T-helper 1 cell treated with Interleukin-12 subunit alpha and Interleukin-12 subunit beta and Interleukin-4 antibody, amounts not matched to agents 30 μg/mL and 1 μg/mL, for 36 hours (primary cell): ENCODE measurements around the gene CFTR.
"Not testable (repeated sequence)": the region's sequence is repeated elsewhere in the genome, so short reads cannot be mapped to it uniquely, and the experiment has no call there.

Experiments used
- H3K27ac Mint-ChIP-seq: one replicate; pipeline ENCODE4 v1.8.0; 2021; ENCODE audit warnings: mild to moderate bottlenecking, mixed read lengths
- H3K27me3 Mint-ChIP-seq: one replicate; pipeline ENCODE4 v1.8.0; 2021; ENCODE audit warnings: low read depth, mixed read lengths
- H3K36me3 Mint-ChIP-seq: one replicate; pipeline ENCODE4 v1.8.0; 2021; ENCODE audit warnings: low read depth, mixed read lengths
- H3K4me1 Mint-ChIP-seq: one replicate; pipeline ENCODE4 v1.8.0; 2021; ENCODE audit warnings: low read depth, mixed read lengths
- H3K4me3 Mint-ChIP-seq: one replicate; pipeline ENCODE4 v1.8.0; 2021; ENCODE audit warnings: mild to moderate bottlenecking, moderate library complexity, mixed read lengths
- H3K9me3 Mint-ChIP-seq: one replicate; pipeline ENCODE4 v1.8.0; 2021; ENCODE audit warnings: mixed read lengths

CFTR gene

GRCh38 chr7:117688126-117688525 lies 208.3 kb downstream of the CFTR start:
- Mint-ChIP-seq H3K4me1 (no peaks in the 10 kb centered on the region), H3K27me3 (no peaks in the 10 kb centered on the region), H3K27ac (no peak overlapping the region), H3K9me3 (no peaks in the 10 kb centered on the region), H3K36me3 (no peaks in the 10 kb centered on the region), H3K4me3 (no peak overlapping the region)

- H3K27me3 Mint-ChIP-seq = no peaks in the 10 kb centered on the region
- H3K36me3 Mint-ChIP-seq = no peaks in the 10 kb centered on the region
- H3K9me3 Mint-ChIP-seq = no peaks in the 10 kb centered on the region
- no peak overlapping the region for H3K27ac Mint-ChIP-seq
- no peaks in the 10 kb centered on the region for H3K4me1 Mint-ChIP-seq
- H3K4me3 Mint-ChIP-seq = no peak overlapping the region
Measured at GRCh38 chr7:117689406-117689805, 209.6 kb downstream of the CFTR start.

- Mint-ChIP-seq H3K27me3 (no peaks in the 10 kb centered on the region), H3K27ac (no peak overlapping the region), H3K9me3 (no peaks in the 10 kb centered on the region), H3K4me3 (no peak overlapping the region), H3K4me1 (no peaks in the 10 kb centered on the region), H3K36me3 (no peaks in the 10 kb centered on the region)
Measured at GRCh38 chr7:117690147-117690546, 210.3 kb downstream of the CFTR start.

DNA sequence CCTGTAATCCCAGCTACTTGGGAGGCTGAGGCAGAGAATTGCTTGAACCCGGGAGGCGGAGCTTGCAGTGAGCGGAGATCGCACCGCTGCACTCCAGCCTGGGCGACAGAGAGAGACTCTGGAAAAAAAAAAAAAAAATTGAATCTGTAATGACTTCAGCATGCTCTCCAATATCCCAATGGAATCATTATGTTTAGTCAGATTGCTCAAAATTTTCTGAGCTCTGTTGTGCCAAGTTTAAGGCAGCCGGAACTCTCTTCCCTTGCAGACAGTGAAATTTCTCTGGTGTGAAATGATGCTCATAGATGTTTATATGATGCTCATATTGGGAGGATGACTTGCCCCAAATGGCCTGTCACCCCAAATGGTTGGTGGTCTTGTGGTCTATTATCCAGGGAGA lies 212.5 kb downstream of the CFTR start:
- Mint-ChIP-seq H3K27ac (no peak overlapping the region), H3K36me3 (no peaks in the 10 kb centered on the region), H3K27me3 (no peaks in the 10 kb centered on the region), H3K4me1 (no peaks in the 10 kb centered on the region), H3K9me3 (no peaks in the 10 kb centered on the region), H3K4me3 (no peak overlapping the region)

GRCh38 chr7:117698018-117698417 lies 218.2 kb downstream of the CFTR start:
- Mint-ChIP-seq H3K27me3 (peaks cover 3% of the 10 kb centered on the region), H3K4me1 (no peaks in the 10 kb centered on the region), H3K4me3 (no peak overlapping the region)

DNA sequence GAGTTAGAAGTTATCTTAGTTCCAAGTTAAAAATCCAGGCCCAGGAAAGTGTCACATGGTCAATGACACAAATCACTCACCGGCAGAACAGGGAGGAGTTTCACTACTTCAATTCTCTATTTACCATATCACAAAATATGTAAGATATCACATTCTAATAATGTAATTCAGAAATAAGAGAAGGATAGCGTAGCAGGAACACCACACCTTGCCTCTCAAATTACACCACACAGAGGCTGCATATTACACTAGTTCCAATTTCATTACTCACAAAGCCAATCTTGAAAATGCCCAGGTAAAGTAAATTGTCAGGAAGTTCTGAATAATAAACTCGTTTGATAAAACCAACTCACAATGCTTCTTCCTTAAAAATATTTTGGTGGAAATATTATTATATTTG lies 224.2 kb downstream of the CFTR start:
- H3K27ac Mint-ChIP-seq = no peak overlapping the region
- H3K36me3 Mint-ChIP-seq = no peaks in the 10 kb centered on the region
- H3K27me3 Mint-ChIP-seq = peaks cover 3% of the 10 kb centered on the region
- H3K4me1 Mint-ChIP-seq = no peaks in the 10 kb centered on the region
- H3K4me3 Mint-ChIP-seq = no peak overlapping the region
- H3K9me3 Mint-ChIP-seq = no peaks in the 10 kb centered on the region

More at GRCh38 chr7:117698018-117698417, 218.2 kb downstream of the CFTR start:
- Mint-ChIP-seq H3K36me3 (no peaks in the 10 kb centered on the region), H3K9me3 (no peaks in the 10 kb centered on the region), H3K27ac (no peak overlapping the region)

GRCh38 chr7:117705630-117706029 lies 225.8 kb downstream of the CFTR start:
- Mint-ChIP-seq H3K27me3 (peaks cover 6% of the 10 kb centered on the region), H3K27ac (no peak overlapping the region), H3K4me1 (no peaks in the 10 kb centered on the region), H3K36me3 (no peaks in the 10 kb centered on the region), H3K4me3 (no peak overlapping the region), H3K9me3 (no peaks in the 10 kb centered on the region)

DNA sequence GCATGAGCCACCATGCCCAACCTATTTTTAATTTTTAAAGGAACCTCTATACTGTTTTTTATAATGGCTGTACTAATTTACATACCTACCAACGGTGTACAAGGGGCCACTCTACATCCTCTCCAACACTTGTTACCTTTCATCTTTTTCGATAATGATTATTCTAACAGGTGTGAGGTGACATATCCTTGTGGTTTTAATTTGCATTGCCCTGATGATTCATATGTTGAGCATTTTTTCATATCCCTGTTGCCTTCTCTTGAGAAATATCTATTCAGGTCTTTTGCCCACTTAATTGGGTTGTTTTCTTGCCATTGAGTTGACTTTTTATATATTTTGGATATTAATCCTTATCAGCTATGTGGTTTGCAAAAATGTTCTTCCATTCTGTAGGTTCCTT lies 226.4 kb downstream of the CFTR start:
- H3K4me1 Mint-ChIP-seq = no peaks in the 10 kb centered on the region

DNA sequence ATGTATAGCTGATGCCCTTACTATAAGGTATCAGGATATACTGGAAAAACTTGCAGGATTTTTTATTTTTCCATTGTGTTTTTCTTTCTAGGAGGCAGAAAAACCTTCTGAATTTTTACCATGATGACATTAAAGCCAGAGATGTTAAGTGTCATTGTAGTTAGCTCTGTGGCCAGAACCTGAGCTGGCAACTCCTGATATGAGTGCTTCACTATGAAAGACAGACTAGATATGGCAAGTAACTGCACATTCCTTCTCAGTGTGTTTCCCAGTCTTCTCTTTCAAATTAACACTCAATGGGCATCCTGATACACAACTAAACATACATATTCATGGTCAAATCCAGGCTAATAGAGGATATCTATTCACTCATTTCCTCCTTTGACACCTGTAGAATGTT lies 227.3 kb downstream of the CFTR start:
- Mint-ChIP-seq H3K4me3 (no peak overlapping the region), H3K36me3 (no peaks in the 10 kb centered on the region), H3K27ac (no peak overlapping the region), H3K4me1 (peaks cover 8% of the 10 kb centered on the region), H3K27me3 (peaks cover 6% of the 10 kb centered on the region), H3K9me3 (no peaks in the 10 kb centered on the region)

More for the DNA sequence above, 226.4 kb downstream of the CFTR start:
- Mint-ChIP-seq H3K9me3 (no peaks in the 10 kb centered on the region), H3K27ac (no peak overlapping the region), H3K27me3 (peaks cover 6% of the 10 kb centered on the region), H3K36me3 (no peaks in the 10 kb centered on the region), H3K4me3 (no peak overlapping the region)

DNA sequence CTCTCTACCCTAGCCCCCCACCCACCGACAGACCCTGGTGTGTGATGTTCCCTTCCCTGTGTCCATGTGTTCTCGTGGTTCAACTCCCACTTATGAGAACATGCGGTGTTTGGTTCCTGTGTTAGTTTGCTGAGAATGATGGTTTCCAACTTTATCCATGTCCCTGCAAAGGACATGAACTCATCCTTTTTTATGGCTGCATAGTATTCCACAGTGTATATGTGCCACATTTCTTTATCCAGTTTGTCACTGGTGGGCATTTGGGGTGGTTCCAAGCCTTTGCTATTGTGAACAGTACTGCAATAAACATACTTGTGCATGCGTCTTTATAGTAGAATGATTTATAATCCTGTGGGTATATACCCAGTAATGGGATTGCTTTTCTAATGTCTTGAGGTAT lies 228.3 kb downstream of the CFTR start:
- H3K27me3 Mint-ChIP-seq, H3K27ac Mint-ChIP-seq: not testable (repeated sequence)

GRCh38 chr7:117711556-117711955 lies 231.7 kb downstream of the CFTR start:
- no peak overlapping the region for H3K4me3 Mint-ChIP-seq
- H3K9me3 Mint-ChIP-seq = no peaks in the 10 kb centered on the region
- H3K27ac Mint-ChIP-seq = no peak overlapping the region
- H3K4me1 Mint-ChIP-seq = peaks cover 8% of the 10 kb centered on the region
- H3K36me3 Mint-ChIP-seq = no peaks in the 10 kb centered on the region
- peaks cover 8% of the 10 kb centered on the region for H3K27me3 Mint-ChIP-seq

More for the DNA sequence above, 228.3 kb downstream of the CFTR start:
- H3K4me3 Mint-ChIP-seq, H3K9me3 Mint-ChIP-seq, H3K36me3 Mint-ChIP-seq, H3K4me1 Mint-ChIP-seq: not testable (repeated sequence)

DNA sequence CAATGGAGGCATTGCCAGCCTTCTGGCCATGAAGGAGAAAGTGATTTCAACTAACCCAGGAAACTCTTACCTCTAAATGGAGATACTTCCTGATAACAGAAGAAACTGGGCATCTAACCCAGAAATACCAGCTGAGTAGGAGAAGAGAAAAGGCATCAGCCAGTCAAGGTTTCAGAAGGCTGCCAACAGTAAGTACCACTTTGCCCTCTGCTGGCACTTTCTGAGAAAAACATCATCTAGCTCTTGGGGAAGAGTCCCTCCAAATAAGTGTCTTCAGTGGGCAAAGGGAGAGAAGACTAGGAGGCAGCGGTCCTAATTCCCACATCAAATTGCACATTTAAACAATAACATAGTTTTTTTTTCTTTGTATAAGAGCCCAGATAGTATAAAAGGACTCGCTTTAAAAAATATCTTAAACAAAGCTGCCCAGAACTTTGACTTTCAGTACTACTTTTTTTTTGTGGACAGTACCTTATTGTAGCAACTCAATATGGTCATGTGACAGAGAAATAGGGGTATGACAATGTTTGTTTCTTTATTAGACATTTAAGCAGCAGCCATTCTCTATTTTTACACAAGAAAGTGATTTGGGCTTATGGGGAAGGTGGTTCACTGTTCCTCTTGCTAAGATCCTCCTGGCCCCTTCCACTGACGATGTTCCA lies 236.1 kb downstream of the CFTR start:
- Mint-ChIP-seq H3K27me3 (peaks cover 6% of the 10 kb centered on the region), H3K36me3 (no peaks in the 10 kb centered on the region), H3K4me3 (no peak overlapping the region), H3K27ac (no peak overlapping the region), H3K9me3 (no peaks in the 10 kb centered on the region), H3K4me1 (peaks cover 8% of the 10 kb centered on the region)

- Mint-ChIP-seq H3K4me3 (no peak overlapping the region), H3K27me3 (peaks cover 6% of the 10 kb centered on the region), H3K36me3 (no peaks in the 10 kb centered on the region), H3K27ac (no peak overlapping the region), H3K9me3 (no peaks in the 10 kb centered on the region), H3K4me1 (peaks cover 3% of the 10 kb centered on the region)
Measured at GRCh38 chr7:117716707-117717299, 237.0 kb downstream of the CFTR start.

- Mint-ChIP-seq H3K36me3 (no peaks in the 10 kb centered on the region), H3K9me3 (no peaks in the 10 kb centered on the region), H3K4me1 (no peaks in the 10 kb centered on the region), H3K4me3 (no peak overlapping the region), H3K27me3 (peaks cover 6% of the 10 kb centered on the region), H3K27ac (no peak overlapping the region)
Measured at GRCh38 chr7:117717357-117717756, 237.5 kb downstream of the CFTR start.
